ENCODE results near the gene CUL4A.

DNA sequence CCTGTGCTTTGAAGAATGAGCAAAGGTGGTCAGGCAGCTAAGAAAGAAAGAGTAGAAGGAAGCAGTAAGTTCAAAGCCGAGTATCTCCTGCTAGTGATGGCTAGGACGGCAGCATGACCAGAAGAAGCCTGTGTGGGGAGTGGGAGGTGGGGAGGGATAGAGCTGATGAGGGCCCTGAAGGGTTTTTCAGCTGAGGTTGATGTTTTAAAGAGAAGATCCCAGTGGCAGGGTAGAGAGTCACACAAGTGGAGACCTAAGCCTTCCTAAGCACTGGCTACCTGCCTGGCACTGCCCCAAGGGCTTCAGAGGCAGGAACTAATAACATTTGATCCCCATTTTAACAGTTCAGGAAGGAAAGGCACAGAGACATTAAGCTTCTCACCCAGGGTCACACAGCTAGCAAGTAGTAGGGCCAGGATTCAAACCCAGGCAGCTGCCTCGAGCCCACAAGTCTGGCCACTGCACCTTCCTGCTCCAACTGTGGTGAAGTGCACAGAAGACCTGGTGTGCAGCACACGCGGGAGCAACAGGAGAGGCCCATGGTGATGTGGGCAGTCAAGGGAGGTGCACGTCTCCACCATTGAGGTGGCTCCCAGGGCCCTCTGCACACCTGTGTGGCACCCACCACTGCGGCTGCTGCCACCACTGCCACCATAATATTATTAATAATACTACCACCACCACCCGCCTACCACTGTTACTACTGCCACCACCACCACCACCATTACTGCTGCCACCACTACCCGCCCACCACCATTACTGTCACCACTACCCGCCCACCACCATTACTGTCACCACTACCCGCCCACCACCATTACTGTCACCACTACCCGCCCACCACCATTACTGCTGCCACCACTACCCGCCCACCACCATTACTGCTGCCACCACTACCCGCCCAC is 22.1 kb downstream of the CUL4A start:
- TF ChIP-seq, protein P1, sequence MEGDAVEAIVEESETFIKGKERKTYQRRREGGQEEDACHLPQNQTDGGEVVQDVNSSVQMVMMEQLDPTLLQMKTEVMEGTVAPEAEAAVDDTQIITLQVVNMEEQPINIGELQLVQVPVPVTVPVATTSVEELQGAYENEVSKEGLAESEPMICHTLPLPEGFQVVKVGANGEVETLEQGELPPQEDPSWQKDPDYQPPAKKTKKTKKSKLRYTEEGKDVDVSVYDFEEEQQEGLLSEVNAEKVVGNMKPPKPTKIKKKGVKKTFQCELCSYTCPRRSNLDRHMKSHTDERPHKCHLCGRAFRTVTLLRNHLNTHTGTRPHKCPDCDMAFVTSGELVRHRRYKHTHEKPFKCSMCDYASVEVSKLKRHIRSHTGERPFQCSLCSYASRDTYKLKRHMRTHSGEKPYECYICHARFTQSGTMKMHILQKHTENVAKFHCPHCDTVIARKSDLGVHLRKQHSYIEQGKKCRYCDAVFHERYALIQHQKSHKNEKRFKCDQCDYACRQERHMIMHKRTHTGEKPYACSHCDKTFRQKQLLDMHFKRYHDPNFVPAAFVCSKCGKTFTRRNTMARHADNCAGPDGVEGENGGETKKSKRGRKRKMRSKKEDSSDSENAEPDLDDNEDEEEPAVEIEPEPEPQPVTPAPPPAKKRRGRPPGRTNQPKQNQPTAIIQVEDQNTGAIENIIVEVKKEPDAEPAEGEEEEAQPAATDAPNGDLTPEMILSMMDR (IDR thresholded peaks at IDR 0.05; ENCODE audit: extremely low read depth in 1 of 2, insufficient read depth in 1 of 2, low read depth in 1 of 2, low read length in 2 of 2) = no peak
- TF ChIP-seq POLR2A (IDR thresholded peaks at IDR 0.05; ENCODE audit: low read depth, low read length) (no peak), POLR2AphosphoS5 (IDR thresholded peaks at IDR 0.05; ENCODE audit: insufficient read depth, low read depth, low read length) (no peak), EZH2 (IDR thresholded peaks at IDR 0.05; ENCODE audit: borderline replicate concordance, low read depth, low read length, severe bottlenecking) (no peak), FOS (IDR thresholded peaks at IDR 0.05; ENCODE audit: borderline replicate concordance, insufficient read depth, low read length) (no peak), JUN (IDR thresholded peaks at IDR 0.05; ENCODE audit: borderline replicate concordance, insufficient read depth, insufficient read length, low read depth) (no peak), MYC (IDR thresholded peaks at IDR 0.05; ENCODE audit: low read depth, low read length) (no peak), GATA2 (IDR thresholded peaks at IDR 0.05; ENCODE audit: insufficient read depth, insufficient read length, low read depth, low read length) (no peak)
- TF ChIP-seq, protein P2, sequence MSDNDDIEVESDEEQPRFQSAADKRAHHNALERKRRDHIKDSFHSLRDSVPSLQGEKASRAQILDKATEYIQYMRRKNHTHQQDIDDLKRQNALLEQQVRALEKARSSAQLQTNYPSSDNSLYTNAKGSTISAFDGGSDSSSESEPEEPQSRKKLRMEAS (IDR thresholded peaks at IDR 0.05; ENCODE audit: insufficient read depth, insufficient read length) = no peak

Measured in endothelial cell of umbilical vein (primary cell).